Measurements from ENCODE around the gene SLC16A2. TPM values are rescaled to one million over a fixed set of nuclear protein-coding genes. Genes with fewer than 3 reads are reported as not detected.

Gene SLC16A2
- total RNA-seq, 1 experiment from 2014 or later = 17.8 TPM

DNA sequence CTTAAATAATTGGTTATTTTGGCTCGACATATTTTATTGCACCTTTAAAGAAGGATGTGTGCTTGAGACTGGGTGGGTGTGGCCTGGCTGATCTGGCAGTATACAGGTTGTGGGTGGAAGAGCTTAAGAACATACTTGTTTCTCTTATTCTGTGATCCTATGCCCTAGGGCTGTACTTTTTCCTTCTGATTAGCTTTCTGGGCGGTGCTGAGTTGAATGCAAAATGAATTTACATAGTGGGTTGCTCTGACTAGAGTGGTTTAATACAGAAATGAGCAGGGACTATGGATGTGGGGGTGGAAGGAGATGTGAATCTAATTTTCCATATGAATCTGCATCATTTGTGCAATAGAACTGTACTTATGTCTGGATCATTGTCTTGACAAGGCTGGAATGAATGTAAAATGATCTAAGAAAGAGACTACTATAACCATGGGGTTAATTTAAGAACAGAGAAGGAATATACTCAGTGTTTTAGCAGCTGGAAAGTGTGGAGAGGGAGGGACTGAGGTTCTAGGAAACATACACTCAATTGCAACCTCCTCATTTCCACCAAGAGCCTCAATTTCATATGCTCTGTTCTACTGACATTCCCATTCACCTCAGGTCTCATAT, 119.4 kb downstream of the SLC16A2 start:
- Histone ChIP-seq H3K4me3 (ENCODE audit: low read depth, low read length, poor library complexity, severe bottlenecking) (no peak overlapping the region), H3K4me1 (ENCODE audit: insufficient read depth, low read length, poor library complexity, severe bottlenecking) (peaks cover 6% of the 10 kb centered on the region), H3K9me3 (ENCODE audit: low read depth, low read length, poor library complexity, severe bottlenecking) (no peaks in the 10 kb centered on the region), H3K27ac (ENCODE audit: low read depth, low read length, poor library complexity, severe bottlenecking) (no peak overlapping the region), H3K27me3 (replicated peaks; ENCODE audit: insufficient read depth, low read depth, low read length, poor library complexity) (no peaks in the 10 kb centered on the region), H3K36me3 (ENCODE audit: insufficient read depth, low read length, poor library complexity, severe bottlenecking) (no peaks in the 10 kb centered on the region)
- POLR2A ChIA-PET (ENCODE audit: low non-redundant PET) = no interaction called here
- BruUV-seq (replicated peaks) = no TSS peak
- CTCF ChIA-PET = no interaction called here
- TF ChIP-seq EZH2 (IDR thresholded peaks at IDR 0.05; ENCODE audit: borderline replicate concordance, low read depth, low read length, poor library complexity, severe bottlenecking) = no peak
- no peak for TF ChIP-seq CTCF (conservative IDR thresholded peaks at IDR 0.05; ENCODE audit: low read depth, low read length)
- DNase-seq (ENCODE audit: low spot score) = no peak
- intact Hi-C loops (cut with micrococcal nuclease; ENCODE audit: unreplicated experiment) = loop anchor here (10.0 kb wide), 1 partner anchor 246 kb away; no protein-coding TSS in a partner anchor

DNA sequence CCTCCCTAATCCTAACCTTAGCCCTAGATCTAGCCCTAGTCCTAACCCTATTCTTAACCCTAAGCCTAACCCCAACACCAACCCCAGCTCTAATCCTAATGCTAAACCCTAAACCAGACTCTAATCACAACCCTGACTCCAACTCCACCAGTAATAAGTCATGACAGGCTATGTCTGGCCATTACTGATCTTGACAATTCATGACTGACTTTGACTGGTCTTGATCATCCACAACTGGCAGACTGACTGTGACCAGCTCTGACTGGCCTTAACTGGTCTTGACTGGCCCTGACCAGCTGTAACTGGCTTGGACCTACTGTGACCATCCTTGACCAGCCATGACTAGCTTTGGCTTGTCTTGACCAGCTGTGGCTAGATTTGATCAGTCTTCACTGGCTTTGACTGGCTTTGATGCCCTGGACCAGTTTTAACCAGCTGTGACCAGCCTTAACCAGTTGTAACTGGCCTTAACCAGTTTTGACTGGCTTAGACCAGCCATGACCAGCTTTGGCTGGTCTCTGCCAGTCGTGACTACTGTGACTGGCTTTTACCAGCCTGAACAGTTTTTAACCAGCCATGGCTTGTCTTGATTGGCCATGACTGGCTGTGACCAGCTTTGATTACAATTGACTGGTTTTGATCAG, 124.7 kb downstream of the SLC16A2 start:
- no peaks in the 10 kb centered on the region for H3K9me3 ChIP-seq (ENCODE audit: low read depth, low read length, poor library complexity, severe bottlenecking)
- no peaks in the 10 kb centered on the region for H3K27me3 ChIP-seq (replicated peaks; ENCODE audit: insufficient read depth, low read depth, low read length, poor library complexity)
- TF ChIP-seq EZH2 (IDR thresholded peaks at IDR 0.05; ENCODE audit: borderline replicate concordance, low read depth, low read length, poor library complexity, severe bottlenecking) = no peak
- TF ChIP-seq CTCF (conservative IDR thresholded peaks at IDR 0.05; ENCODE audit: low read depth, low read length) = no peak
- BruUV-seq (replicated peaks) = no TSS peak
- H3K36me3 ChIP-seq (ENCODE audit: insufficient read depth, low read length, poor library complexity, severe bottlenecking) = no peaks in the 10 kb centered on the region
- POLR2A ChIA-PET (ENCODE audit: low non-redundant PET) = no interaction called here
- CTCF ChIA-PET = no interaction called here
- no peaks in the 10 kb centered on the region for H3K4me1 ChIP-seq (ENCODE audit: insufficient read depth, low read length, poor library complexity, severe bottlenecking)
- DNase-seq (ENCODE audit: low spot score) = no peak
- no peak overlapping the region for H3K27ac ChIP-seq (ENCODE audit: low read depth, low read length, poor library complexity, severe bottlenecking)
- intact Hi-C loops (cut with micrococcal nuclease; ENCODE audit: unreplicated experiment) = loop anchor here (10.0 kb wide), 1 partner anchor 251 kb away; no protein-coding TSS in a partner anchor
- no peak overlapping the region for H3K4me3 ChIP-seq (ENCODE audit: low read depth, low read length, poor library complexity, severe bottlenecking)

- no peak overlapping the region for H3K27ac ChIP-seq (ENCODE audit: low read depth, low read length, poor library complexity, severe bottlenecking)
- no peaks in the 10 kb centered on the region for H3K4me1 ChIP-seq (ENCODE audit: insufficient read depth, low read length, poor library complexity, severe bottlenecking)
- intact Hi-C loops (cut with micrococcal nuclease; ENCODE audit: unreplicated experiment) = loop anchor here (10.0 kb wide), 1 partner anchor 252 kb away; no protein-coding TSS in a partner anchor
- no TSS peak for BruUV-seq (replicated peaks)
- no peaks in the 10 kb centered on the region for H3K27me3 ChIP-seq (replicated peaks; ENCODE audit: insufficient read depth, low read depth, low read length, poor library complexity)
- ChIA-PET POLR2A (ENCODE audit: low non-redundant PET) (no interaction called here), CTCF (interaction anchor here (0.6 kb wide), 2 partner anchors 89 to 161 kb away, joined by 3 read pairs; no protein-coding TSS in a partner anchor)
- no peak overlapping the region for H3K4me3 ChIP-seq (ENCODE audit: low read depth, low read length, poor library complexity, severe bottlenecking)
- DNase-seq (ENCODE audit: low spot score) = no peak
- H3K9me3 ChIP-seq (ENCODE audit: low read depth, low read length, poor library complexity, severe bottlenecking) = no peaks in the 10 kb centered on the region
- no peaks in the 10 kb centered on the region for H3K36me3 ChIP-seq (ENCODE audit: insufficient read depth, low read length, poor library complexity, severe bottlenecking)
- TF ChIP-seq EZH2 (IDR thresholded peaks at IDR 0.05; ENCODE audit: borderline replicate concordance, low read depth, low read length, poor library complexity, severe bottlenecking) (no peak), CTCF (conservative IDR thresholded peaks at IDR 0.05; ENCODE audit: low read depth, low read length) (no peak)
These were observed 125.7 kb downstream of the SLC16A2 start for GRCh38 chrX:74546984-74547383.
